ENCODE measurements around the gene HPSE2. TPM values are rescaled to one million over a fixed set of nuclear protein-coding genes. Genes with fewer than 3 reads are reported as not detected.

The HPSE2 gene
- polyA plus RNA-seq, 2 of the 4 experiments (the other 2 are of a cell fraction), result not detected

- H3K4me3 ChIP-seq, result no peak overlapping the region
- FAIRE-seq, result no peak
Measured at GRCh38 chr10:98463016-98463415, 772.6 kb downstream of the HPSE2 start.

GRCh38 chr10:98461500-98461842, 774.2 kb downstream of the HPSE2 start:
- H3K4me2 ChIP-seq, result peak overlapping the region; percentile 44; the same call in 2 of the 3 replicates
- 81% methylated on average over 3 of the region's 3 CpGs for WGBS (ENCODE audit: missing lambda C conversion rate)
- H3K9me3 ChIP-seq, result no peaks in the 10 kb centered on the region
- no peak for ATAC-seq
- H3K4me1 ChIP-seq, result peaks cover 15% of the 10 kb centered on the region
- ChIA-PET CTCF (interaction anchor here (2.9 kb wide), 1 partner anchor 36 kb away, joined by 9 read pairs; no protein-coding TSS in a partner anchor), POLR2A (no interaction called here)
- no peak for TF ChIP-seq RNF2 (IDR thresholded peaks at IDR 0.05; ENCODE audit: borderline replicate concordance, low read depth)
- no peak for TF ChIP-seq RAD21 (conservative IDR thresholded peaks at IDR 0.05 in 1 of 2, IDR thresholded peaks at IDR 0.05 in 1 of 2)
- TF ChIP-seq JUNB (IDR thresholded peaks at IDR 0.05), result no peak
- TF ChIP-seq HOXB5 (CRISPR knock-in tag; IDR thresholded peaks at IDR 0.05), result no peak
- TF ChIP-seq MAFK (IDR thresholded peaks at IDR 0.05; ENCODE audit: partially characterized antibody), result no peak
- TF ChIP-seq GATA3 (IDR thresholded peaks at IDR 0.05; ENCODE audit: borderline replicate concordance), result no peak
- TF ChIP-seq KDM5A (IDR thresholded peaks at IDR 0.05), result no peak
- TF ChIP-seq ATOH8 (CRISPR knock-in tag; IDR thresholded peaks at IDR 0.05; ENCODE audit: low read depth), result no peak
- TF ChIP-seq CBX2 (IDR thresholded peaks at IDR 0.05; ENCODE audit: borderline replicate concordance, low read depth), result no peak
- H3K4me3 ChIP-seq, result no peak overlapping the region
- no peak for FAIRE-seq
- H3K27ac ChIP-seq, result peak overlapping the region; percentile 53 to 55; a peak in 4 of 6 replicates
- no peak for DNase-seq (ENCODE audit: low read depth in 1 of 2, low spot score in 1 of 2)

More at GRCh38 chr10:98463016-98463415, 772.6 kb downstream of the HPSE2 start:
- H3K4me1 ChIP-seq, result peaks cover 15% of the 10 kb centered on the region
- CTCF ChIA-PET, result no interaction called here
- DNase-seq (ENCODE audit: low read depth in 1 of 2, low spot score in 1 of 2) (no peak), ATAC-seq (no peak)
- H3K9me3 ChIP-seq, result no peaks in the 10 kb centered on the region
- H3K27ac ChIP-seq, result no peak overlapping the region
- POLR2A ChIA-PET, result no interaction called here
- WGBS (ENCODE audit: missing lambda C conversion rate), result 81% methylated on average over 6 of the region's 6 CpGs
- no peak for TF ChIP-seq RFX5 (IDR thresholded peaks at IDR 0.05)
- TF ChIP-seq FOSB (CRISPR knock-in tag; IDR thresholded peaks at IDR 0.05), result no peak
- no peak for TF ChIP-seq REST (IDR thresholded peaks at IDR 0.05)
- TF ChIP-seq JUN (IDR thresholded peaks at IDR 0.05), result no peak
- no peak for TF ChIP-seq MAZ (IDR thresholded peaks at IDR 0.05; ENCODE audit: borderline replicate concordance, low read depth, low read length)
- TF ChIP-seq HOXB13 (CRISPR knock-in tag; IDR thresholded peaks at IDR 0.05; ENCODE audit: low read depth), result no peak
- TF ChIP-seq ATOH8 (CRISPR knock-in tag; IDR thresholded peaks at IDR 0.05; ENCODE audit: low read depth), result no peak
- no peak for TF ChIP-seq HES2 (IDR thresholded peaks at IDR 0.05)
- TF ChIP-seq, protein P1, sequence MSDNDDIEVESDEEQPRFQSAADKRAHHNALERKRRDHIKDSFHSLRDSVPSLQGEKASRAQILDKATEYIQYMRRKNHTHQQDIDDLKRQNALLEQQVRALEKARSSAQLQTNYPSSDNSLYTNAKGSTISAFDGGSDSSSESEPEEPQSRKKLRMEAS (IDR thresholded peaks at IDR 0.05), result no peak
- no peak overlapping the region for H3K4me2 ChIP-seq

Data from A549 (cell line).